Esophagus mucosa (tissue), 1 donor: ENCODE results near the gene ALDH9A1. TPM values are rescaled to one million over a fixed set of nuclear protein-coding genes. Genes with fewer than 3 reads are reported as not detected.

ENCODE experiments used
- ATAC-seq: fragments of 200-7000 bp; cut with Tn5 transposase; one replicate; pipeline ENCODE4 v1.9.1; 2020
- total RNA-seq: library from RNA; stranded (reverse); gene quantifications from one replicate; pipeline ENCODE4 v1.2.4, GENCODE V29; 2023
- donor health status: DM: yes; HTN: yes; CAD: no.

ALDH9A1 gene
- total RNA-seq, 1 donor from 2014 or later = 108 TPM

DNA sequence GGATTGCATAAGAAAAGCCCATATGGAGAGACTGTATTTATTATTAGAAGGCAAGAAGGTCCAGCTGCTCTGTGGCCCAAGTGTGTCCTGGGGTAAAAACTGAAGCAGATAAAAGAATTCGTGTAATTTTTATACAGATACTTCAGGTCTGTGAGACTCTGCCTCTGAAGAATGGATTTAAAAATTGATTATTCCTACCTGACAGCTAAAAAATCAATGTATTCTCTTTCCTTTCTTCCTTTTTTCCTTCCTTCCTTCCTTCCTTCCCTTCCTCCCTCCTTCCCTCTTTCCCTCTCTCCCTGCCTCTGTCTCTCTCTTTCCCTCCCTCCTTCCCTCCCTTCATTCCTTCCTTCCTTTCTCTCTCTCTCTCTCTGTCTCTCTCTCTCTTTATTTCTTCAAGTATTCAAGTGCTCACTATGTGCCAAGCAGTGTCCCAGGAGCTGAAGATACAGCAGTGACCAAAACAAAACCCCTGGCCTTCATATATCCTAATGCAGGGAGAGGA lies 78.7 kb downstream of the ALDH9A1 start:
- ATAC-seq = no peak

DNA sequence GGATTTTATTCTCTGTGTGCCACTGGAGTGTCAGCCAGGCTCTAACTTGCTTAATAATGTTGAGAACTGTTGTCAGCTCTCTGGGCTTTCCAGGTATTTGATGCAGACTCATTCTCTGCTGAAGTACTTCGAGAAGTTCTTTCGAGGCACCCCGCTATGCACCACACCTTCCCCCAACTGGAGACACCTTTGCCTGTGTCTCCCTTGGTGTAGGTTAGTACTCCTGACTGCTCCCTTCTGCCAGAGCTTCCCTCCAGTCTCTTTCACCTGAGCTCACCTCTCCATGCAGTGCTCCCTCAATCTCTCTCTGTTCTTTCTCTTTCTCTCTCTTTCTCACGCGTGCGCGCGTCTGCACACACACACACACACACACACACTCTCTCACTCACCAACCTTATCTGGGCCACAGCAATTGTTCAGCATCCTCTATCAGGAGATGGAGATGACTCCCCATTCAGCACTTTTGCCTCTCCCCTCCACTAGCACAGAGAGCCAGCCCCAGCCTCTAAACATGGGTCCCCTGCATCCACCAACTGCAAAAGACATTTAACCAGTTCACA lies 81.3 kb downstream of the ALDH9A1 start:
- no peak for ATAC-seq

DNA sequence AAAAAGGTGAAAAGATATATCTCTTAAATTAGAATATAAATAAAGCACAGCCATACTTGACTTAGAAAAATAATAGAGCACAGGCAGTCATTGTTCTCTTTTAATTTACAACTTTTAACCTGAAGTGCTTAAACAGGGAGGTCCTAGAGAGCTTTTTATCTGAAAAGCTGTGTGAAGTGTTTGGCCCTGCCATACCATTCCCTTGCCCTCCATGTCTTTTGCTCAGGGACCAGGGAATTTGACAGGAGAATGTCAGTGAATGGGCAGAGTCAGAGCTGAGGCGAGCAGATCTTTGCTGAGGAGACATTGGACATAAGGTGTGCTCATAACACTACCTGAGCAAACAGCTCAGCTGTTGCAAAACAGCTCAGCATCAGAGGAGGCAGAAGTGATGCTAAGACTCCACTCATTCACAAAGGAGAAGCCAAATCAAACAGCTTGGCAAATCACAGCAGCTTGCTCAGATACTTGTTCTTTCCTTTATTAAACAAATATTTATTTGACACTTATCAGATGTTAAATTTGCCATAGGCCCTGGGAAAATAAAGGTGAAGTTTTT lies 82.2 kb downstream of the ALDH9A1 start:
- no peak for ATAC-seq

Other genes with a start within 250 kb of the ALDH9A1 start
- gene LRRC52, start 154.6 kb downstream of the ALDH9A1 start, total RNA-seq = not detected
- 58.9 TPM for gene MGST3, start 67.3 kb downstream of the ALDH9A1 start, total RNA-seq
- gene TMCO1, start 70.3 kb upstream of the ALDH9A1 start, total RNA-seq = 60.6 TPM
- gene UCK2, start 129.1 kb upstream of the ALDH9A1 start, total RNA-seq = 39.5 TPM